Lung (tissue), 12 donors: Measurements from ENCODE around the gene TGFB1. TPM values are rescaled to one million over a fixed set of nuclear protein-coding genes. Genes with fewer than 3 reads are reported as not detected.
A peak's percentile ranks its signal among the peaks of the same experiment; 100 is the strongest.

Experiments
- ATAC-seq: fragments of 200-7000 bp; cut with Tn5 transposase; one replicate; pipeline ENCODE4 v1.9.1; 2020; ENCODE audit warnings: moderate number of reproducible peaks; ENCODE audit not compliant: insufficient read depth, low FRiP score
- DNase-seq, 3 donors: peaks; one replicate each; pipeline ENCODE4 v3.0.0-alpha.2; 2013 to 2017
- H3K27ac ChIP-seq, 2 donors: one replicate each; pipeline ENCODE4 v1.5.1; 2013; ENCODE audit warnings: mild to moderate bottlenecking in 2 of 2, moderate library complexity in 2 of 2, control low read depth in 1 of 2, inconsistent platforms in 1 of 2, low read depth in 1 of 2, low read length in 1 of 2
- H3K27me3 ChIP-seq, 3 donors: one replicate each; pipeline ENCODE4 v1.5.1; 2013; ENCODE audit warnings: low read length in 2 of 3; ENCODE audit not compliant: control insufficient read depth in 3 of 3, insufficient read depth in 3 of 3
- H3K36me3 ChIP-seq, 4 donors: one replicate each; pipeline ENCODE4 v1.5.1; 2013; ENCODE audit warnings: low read length in 4 of 4, mild to moderate bottlenecking in 1 of 4, moderate library complexity in 1 of 4; ENCODE audit not compliant: control insufficient read depth in 4 of 4, insufficient read depth in 4 of 4
- H3K4me1 ChIP-seq, 5 donors: one replicate each; pipeline ENCODE4 v1.5.1; 2013; ENCODE audit warnings: low read length in 5 of 5, mild to moderate bottlenecking in 2 of 5, moderate library complexity in 1 of 5; ENCODE audit not compliant: control insufficient read depth in 5 of 5, insufficient read depth in 5 of 5
- H3K4me3 ChIP-seq: one replicate; pipeline ENCODE4 v1.5.1; 2013; ENCODE audit warnings: mild to moderate bottlenecking, control low read depth, moderate library complexity
- H3K9ac ChIP-seq, 2 donors: one replicate each; pipeline ENCODE4 v1.5.1; 2013; ENCODE audit warnings: low read length in 2 of 2, control low read depth in 1 of 2; ENCODE audit not compliant: insufficient read depth in 1 of 2
- H3K9me3 ChIP-seq, 4 donors: one replicate each; pipeline ENCODE4 v1.5.1; 2013; ENCODE audit warnings: low read length in 3 of 4, mild to moderate bottlenecking in 1 of 4, moderate library complexity in 1 of 4; ENCODE audit not compliant: control insufficient read depth in 4 of 4, insufficient read depth in 3 of 4
- CTCF ChIP-seq: IDR thresholded peaks from 2 replicates; pipeline ENCODE4 v1.5.1; 2012; ENCODE audit warnings: mild to moderate bottlenecking; ENCODE audit errors: control extremely low read depth, extremely low read depth
- WGBS, 2 donors: extraction: QIAGEN DNeasy Blood & Tissue Kit; methylation state at CpG; one replicate each; pipeline ENCODE4 v1.1.7; 2013; 5-methylcytosine and 5-hydroxymethylcytosine counted together
- polyA plus RNA-seq, 2 donors: library from polyadenylated mRNA; stranded (reverse); fragments of 200-250 nt; gene quantifications; one replicate each; pipeline ENCODE4 v1.2.1, GENCODE V29; 2013
- total RNA-seq, 2 donors: library from RNA; depleted of rRNA in 1 of 2; stranded (reverse); fragments of >200 nt in 1 of 2; gene quantifications; one replicate each; pipeline ENCODE4 v1.2.1, GENCODE V29; 2014 to 2021
- donor health status: control.
- donor health status: control.
- donor health status: Bipolar disorder and iron deficiency.
- donor health status: healthy.
- donor health status: DM: yes; HTN: yes; CAD: no.

TGFB1 gene
- total and polyA plus RNA-seq, 4 donors, result 18.0 to 88.8 (median 47.6) TPM

GRCh38 chr19:41324231-41324702 lies 29.5 kb downstream of the TGFB1 start:
- peak overlapping the region; percentile 41 to 76 for H3K27ac ChIP-seq
- no peak for ATAC-seq
- no peak overlapping the region for H3K4me3 ChIP-seq
- no peak overlapping the region for H3K9ac ChIP-seq
- H3K36me3 ChIP-seq, result peaks cover 0 to 29% (median 11%) of the 10 kb centered on the region in 4 donors
- TF ChIP-seq CTCF, result no peak
- no peaks in the 10 kb centered on the region for H3K27me3 ChIP-seq
- 67 to 68% methylated on average over 7 of the region's 7 CpGs for WGBS, 2 donors
- no peaks in the 10 kb centered on the region for H3K9me3 ChIP-seq
- no peak for DNase-seq
- peaks cover 0 to 45% (median 23%) of the 10 kb centered on the region in 5 donors for H3K4me1 ChIP-seq

GRCh38 chr19:41323430-41324125 lies 30.1 kb downstream of the TGFB1 start:
- Histone ChIP-seq H3K4me1 (peaks cover 0 to 44% (median 20%) of the 10 kb centered on the region in 5 donors), H3K27me3 (no peaks in the 10 kb centered on the region), H3K9ac (no peak overlapping the region), H3K4me3 (no peak overlapping the region), H3K36me3 (peaks cover 0 to 36% (median 15%) of the 10 kb centered on the region in 4 donors), H3K9me3 (no peaks in the 10 kb centered on the region), H3K27ac (peak overlapping the region; percentile 34 to 41)
- no peak for TF ChIP-seq CTCF
- ATAC-seq (no peak), DNase-seq (no peak)
- 38 to 59% methylated on average over 16 of the region's 16 CpGs for WGBS, 2 donors

- Histone ChIP-seq H3K27me3 (no peaks in the 10 kb centered on the region), H3K9ac (no peak overlapping the region), H3K27ac (peak overlapping the region; percentile 12 to 41), H3K4me1 (peaks cover 0 to 38% (median 14%) of the 10 kb centered on the region in 5 donors), H3K4me3 (no peak overlapping the region), H3K36me3 (peaks cover 0 to 39% (median 15%) of the 10 kb centered on the region in 4 donors), H3K9me3 (no peaks in the 10 kb centered on the region)
- WGBS, 2 donors, result 63 to 67% methylated on average over 7 of the region's 7 CpGs
- ATAC-seq (no peak), DNase-seq (no peak)
- no peak for TF ChIP-seq CTCF
Observed at GRCh38 chr19:41323023-41323422, 30.7 kb downstream of the TGFB1 start.
